Measurements from ENCODE around the gene IFNLR1.

IFNLR1 gene

DNA sequence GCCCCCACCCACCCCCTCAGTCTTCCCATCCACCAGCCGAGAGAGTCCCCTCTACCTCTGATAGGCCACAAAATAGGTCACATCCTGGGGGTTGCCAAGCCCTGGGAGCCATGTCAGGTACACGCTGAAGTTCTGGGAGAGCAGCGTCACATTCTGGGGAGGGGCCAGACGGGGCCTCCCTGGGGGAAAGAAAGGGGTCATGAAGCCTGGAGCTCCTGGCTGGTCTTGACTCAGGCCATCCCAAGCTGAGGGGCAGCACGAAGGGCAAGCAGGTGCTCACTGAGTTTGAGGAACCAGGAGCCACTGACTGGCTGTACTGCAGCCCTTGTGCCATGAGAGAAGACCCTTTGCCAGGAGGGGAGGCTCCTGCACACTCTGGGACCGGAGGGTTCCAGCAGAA, 6.4 kb downstream of the IFNLR1 start:
- DNase-seq (ENCODE audit: extremely low read depth in 1 of 2, low read depth in 1 of 2), result no peak

DNA sequence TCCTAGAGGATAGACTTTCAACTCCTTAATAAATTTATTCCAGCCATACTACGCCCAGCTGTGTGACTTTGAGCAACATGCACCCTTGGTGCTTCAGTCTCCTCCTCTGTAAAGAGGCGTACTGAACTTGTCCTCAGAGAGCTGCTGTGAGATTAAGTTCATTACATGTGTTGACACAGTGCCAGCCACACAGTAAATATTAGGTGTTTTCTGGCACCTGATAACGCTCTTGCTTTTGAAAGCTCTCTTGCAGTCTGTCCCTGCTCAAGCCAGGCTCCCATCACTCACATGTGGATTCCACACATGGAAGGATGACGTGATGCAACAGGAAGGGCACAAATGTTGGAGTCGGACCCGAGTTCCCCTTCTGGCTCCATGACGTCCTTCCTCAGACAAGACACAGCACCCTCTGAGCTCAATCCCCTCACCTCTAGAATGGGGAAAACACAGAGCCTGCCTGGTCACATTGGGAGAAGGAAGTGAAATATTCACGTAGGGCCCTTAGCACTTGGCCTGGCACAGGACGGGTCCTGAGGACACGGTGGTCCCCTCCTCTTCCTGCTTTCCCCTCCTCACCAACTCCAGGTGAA, 7.7 kb downstream of the IFNLR1 start:
- no peak for DNase-seq (ENCODE audit: extremely low read depth in 1 of 2, low read depth in 1 of 2)

DNA sequence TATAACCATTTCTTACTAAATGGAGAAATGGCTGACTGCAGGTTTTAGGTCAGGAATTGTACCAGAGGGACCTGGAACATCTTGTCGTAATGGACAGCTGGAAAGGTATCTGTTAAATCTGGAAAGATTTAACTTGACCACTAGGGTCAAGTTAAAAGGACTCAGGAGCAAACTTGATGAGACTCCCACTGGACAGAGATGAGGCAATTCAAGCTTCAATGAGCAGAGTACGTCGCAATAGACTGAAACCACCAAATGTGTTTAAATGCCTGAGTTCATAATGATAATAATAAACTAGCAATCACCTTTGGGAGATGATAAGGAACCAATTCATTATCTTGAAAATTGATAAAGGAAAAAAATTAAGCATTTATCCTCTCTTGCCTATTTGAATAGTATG, 8.7 kb downstream of the IFNLR1 start:
- no peak for DNase-seq (ENCODE audit: extremely low read depth in 1 of 2, low read depth in 1 of 2)

DNA sequence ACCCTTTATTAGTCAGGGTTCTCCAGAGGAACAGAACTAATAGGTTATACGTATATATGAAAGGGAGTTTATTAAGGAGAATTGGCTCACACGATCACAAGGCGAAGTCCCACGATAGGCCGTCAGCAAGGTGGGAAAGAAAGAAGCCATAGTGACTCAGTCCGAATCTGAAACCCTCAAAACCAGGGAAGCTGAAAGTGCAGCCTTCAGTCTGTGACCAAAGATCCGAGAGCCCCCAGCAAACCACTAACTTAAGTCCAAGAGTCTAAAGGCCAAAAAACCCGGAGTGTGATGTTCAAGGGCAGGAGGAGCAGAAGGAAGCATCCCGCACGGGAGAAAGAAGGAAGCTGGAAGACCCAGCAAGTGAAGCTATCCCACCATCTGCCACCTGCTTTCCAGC, 9.9 kb downstream of the IFNLR1 start:
- DNase-seq (ENCODE audit: extremely low read depth in 1 of 2, low read depth in 1 of 2), result no peak

DNA sequence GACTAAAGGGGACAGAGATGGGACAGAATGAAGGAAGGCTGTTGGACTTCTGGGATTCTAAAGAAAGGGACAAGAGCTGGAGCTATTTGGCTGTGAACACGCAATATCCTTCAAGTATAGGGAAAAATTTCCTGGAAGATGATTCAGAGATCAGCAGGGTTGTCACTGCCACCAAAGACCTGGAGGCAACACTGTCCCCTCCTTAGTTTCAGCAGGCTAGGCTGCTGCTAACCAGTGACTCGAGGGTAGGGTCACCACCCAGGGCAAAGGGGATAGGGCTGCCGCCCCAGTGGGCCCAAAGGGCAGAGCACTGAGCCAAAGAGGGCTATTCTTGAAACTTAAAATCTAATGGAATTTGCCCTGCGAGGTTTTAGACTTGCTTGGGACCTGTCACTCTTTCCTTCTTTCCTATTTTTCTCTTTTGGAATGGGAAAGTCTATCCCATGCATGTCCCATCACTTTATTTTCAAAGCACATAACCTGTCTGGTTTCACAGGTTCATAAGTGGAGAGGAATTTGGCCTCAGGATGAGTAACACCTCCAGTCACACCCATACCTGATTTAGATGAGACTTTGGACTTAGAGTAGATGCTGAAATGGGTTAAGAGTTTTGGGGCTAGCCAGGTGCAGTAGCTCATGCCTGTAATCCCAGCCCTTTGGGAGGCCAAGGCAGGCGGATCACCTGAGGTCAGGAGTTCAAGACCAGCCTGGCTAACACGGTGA, 11.9 kb downstream of the IFNLR1 start:
- DNase-seq (ENCODE audit: extremely low read depth in 1 of 2, low read depth in 1 of 2), result no peak

DNA sequence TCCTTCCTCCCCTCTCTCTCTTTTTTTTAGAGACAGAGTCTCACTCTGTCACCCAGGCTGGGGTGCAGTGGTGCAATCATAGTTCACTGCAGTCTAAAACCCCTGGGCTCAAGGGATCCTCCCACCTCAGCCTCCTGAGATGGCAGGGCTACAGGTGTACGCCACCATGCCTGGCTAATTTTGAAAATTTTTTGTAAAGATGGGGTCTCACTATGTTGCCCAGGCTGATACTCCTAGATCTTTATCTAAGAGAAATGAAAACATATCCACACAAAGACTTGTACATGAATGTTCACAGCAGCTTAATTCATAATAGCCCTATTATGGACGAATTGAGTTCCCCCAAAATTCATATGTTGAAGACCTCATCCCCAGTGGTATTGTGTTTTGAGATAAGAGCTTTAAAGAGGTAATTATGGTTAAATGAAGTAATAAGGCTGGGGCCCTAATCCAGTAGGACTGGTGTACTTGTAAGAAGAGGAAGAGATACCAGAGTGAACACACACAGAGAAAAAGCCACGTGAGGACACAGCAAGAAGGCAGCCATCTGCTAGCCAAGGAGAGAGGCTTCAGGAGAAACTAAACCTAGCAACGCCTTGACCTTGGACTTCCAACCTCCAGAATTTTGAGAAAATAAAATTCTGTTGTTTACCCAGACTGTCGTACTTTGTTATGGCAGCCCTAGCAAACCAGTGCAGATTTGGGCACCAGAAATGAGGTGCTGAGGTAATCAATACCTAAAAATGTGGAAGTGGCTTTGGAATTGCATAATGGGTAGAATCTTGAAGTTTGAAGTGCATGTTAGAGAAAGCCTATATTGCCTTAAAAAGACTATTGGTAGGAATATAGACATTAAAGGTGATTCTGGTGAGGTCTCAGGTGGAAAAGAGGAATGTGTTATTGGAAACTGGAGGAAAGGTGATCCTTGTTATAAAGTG, 13.2 kb downstream of the IFNLR1 start:
- DNase-seq (ENCODE audit: extremely low read depth in 1 of 2, low read depth in 1 of 2), result no peak

DNA sequence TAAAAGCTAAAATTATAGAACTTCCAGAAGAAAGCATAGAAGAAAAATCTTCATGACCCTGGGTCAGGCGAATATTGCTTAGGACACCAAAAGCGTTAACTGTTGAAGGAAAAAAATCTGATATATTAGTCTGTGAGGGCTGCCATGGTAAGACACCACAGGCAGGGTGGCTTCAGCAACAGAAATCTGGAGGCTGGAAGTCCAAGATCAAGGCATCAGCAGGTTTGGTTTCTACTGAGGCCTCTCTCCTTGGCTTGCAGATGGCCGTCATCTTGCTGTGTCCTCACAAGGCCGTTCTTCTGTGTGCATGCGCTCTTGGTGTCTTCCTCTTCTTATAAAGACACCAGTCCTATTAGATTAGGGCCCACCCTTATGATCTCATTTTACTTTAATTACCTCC, 14.5 kb downstream of the IFNLR1 start:
- no peak for DNase-seq (ENCODE audit: extremely low read depth in 1 of 2, low read depth in 1 of 2)

DNA sequence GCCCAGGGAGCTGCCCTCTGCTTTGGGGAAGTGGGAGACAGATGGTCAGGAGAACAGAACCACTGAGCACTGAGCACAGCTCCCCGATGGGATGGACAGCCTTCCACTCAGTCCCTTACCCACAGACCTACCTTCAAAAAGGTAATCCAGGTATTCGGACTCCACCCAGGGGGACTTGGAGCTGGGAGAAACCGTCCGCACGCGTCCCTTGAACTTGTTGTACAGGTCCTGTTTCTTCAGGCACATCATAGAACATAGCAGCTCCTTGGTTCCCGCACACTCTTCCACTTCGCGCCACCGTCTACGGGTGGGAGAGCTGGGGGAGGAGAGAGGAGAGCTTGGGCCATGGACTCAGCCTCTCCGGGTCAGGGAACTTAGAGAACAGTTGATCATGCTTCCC, 17.8 kb downstream of the IFNLR1 start:
- no peak for DNase-seq (ENCODE audit: extremely low read depth in 1 of 2, low read depth in 1 of 2)

DNA sequence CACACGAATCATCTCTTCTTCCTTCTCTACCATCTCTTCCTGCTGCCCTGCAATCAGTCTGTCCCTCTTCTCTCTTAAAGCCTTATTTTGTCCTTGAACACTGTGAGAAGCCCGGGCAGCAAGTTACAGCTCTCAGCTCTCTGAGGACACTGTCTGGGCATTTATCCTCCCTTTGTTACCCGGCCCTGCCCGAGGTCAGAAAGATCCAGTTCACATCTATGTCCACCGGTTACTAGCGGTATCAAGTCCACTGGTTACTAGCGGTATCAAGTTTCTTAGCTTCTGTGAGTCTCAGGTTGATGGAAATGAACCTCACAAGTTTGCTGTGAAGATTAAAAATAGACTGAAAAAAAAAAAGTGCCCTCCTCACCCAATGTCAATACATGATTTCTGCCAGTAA, 18.8 kb downstream of the IFNLR1 start:
- no peak for DNase-seq (ENCODE audit: extremely low read depth in 1 of 2, low read depth in 1 of 2)

DNA sequence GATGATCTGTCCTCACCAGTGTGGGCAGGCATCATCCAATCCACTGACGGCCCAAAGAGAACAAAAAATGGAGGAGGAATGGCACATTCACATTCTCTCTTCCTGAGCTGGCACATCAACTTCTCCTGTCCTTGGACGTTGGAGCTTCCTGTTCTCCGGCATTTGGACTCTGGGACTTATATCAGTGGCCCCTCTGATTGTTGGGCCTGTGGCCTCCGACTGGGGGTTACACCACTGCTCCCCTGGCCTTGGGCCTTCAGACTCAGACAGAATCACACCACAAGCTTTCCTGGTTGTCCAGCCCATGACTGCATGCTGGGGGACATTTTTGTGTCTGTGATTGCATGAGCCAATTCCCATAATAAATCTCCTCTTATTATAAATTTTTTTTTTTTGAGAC, 20.1 kb downstream of the IFNLR1 start:
- no peak for DNase-seq (ENCODE audit: extremely low read depth in 1 of 2, low read depth in 1 of 2)

DNA sequence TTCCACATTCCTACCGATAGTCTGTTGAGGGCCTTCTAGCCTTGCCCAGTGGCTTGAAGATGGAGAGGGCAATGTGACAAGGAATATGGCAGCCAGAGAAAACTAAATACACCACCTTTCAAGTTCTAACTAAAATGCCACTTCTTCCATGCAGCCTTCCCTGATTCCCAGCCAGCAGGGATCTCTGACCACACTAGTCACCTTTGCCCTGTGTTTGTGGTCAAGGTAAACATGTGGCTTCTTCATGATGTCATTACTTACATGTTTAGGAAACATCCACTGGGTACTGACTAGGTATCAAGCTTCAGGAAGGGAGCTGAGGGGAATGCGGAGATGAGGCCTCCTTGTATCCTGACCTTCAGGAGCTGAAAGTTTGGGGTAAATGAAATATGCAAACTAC, 21.6 kb downstream of the IFNLR1 start:
- no peak for DNase-seq (ENCODE audit: extremely low read depth in 1 of 2, low read depth in 1 of 2)

DNA sequence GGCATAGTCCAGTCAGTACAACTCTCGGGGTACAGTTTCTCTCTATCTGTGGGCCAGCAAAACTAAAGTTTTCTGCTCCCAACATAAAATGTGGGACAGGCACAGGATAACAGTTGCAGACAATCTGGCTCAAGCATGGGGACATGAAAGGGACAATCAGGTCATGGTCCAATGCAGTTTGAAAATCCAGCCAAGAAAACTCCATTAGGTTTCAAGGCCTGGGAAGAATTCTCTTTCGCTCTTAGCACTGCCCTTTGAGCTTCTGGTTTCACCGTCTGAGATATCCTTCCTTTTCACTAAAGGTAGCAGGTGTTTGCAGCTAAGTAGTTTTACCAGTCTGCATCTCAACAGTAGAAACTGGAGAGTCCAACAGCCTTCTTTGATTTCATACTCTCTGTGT, 23.1 kb downstream of the IFNLR1 start:
- no peak for DNase-seq (ENCODE audit: extremely low read depth in 1 of 2, low read depth in 1 of 2)

DNA sequence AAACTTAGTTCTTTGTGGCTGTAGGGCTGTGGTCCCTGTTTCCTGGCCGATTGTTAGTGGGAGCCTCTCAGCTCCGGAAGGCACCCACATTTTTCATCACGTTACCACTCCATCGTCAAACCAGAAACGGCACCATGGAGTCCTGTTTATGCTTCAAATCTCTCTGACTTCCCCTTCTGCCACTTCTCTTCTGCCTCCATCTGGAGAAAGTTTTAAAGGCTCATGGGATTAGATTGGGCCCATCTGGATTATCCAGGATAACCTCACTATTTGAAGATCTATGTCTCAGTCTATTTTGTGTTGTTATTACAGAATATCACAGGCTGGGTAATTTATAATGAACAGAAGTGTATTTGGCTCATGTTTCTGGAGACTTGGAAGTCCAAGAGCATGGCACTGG, 24.9 kb downstream of the IFNLR1 start:
- no peak for DNase-seq (ENCODE audit: extremely low read depth in 1 of 2, low read depth in 1 of 2)

DNA sequence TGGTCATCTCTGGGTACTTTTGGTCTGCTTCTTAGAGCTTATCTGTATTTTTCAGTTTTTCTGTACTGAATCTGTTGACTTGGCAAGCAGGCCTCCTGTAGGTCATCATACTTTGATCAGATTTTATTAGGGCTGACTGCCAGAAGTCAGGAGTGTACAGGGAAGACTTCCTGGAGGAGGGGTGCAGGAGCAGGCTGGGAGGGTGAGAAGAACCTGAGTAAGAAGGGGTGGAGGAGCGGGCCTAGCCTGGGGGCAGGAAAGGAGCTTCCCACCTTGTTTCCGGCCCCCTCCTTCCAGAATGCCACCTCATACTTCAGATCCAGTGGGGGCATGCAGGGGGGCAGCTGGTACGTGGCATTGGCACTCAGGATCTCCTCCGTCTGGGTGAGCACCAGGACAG, 25.8 kb downstream of the IFNLR1 start:
- no peak for DNase-seq (ENCODE audit: extremely low read depth in 1 of 2, low read depth in 1 of 2)

DNA sequence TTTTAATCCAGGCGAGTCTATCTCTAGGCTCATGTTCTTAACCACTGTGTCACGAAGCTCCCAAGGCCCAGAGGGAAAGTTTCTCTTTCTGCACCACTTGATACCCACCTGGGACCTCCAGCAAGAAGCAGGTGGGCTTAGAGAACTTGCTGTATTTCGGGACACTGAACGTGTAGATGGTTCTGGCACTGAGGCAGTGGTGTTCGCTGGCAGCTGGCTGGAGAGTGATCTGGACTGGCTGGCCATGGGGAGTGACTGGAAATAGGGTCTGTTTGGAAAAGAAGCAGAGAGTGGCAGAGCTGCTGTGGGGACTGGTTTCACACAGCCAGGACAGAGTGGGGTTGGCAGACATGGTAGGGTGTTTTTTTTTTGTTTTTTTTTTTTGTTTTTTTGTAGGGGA, 27.7 kb downstream of the IFNLR1 start:
- DNase-seq (ENCODE audit: extremely low read depth in 1 of 2, low read depth in 1 of 2), result no peak

DNA sequence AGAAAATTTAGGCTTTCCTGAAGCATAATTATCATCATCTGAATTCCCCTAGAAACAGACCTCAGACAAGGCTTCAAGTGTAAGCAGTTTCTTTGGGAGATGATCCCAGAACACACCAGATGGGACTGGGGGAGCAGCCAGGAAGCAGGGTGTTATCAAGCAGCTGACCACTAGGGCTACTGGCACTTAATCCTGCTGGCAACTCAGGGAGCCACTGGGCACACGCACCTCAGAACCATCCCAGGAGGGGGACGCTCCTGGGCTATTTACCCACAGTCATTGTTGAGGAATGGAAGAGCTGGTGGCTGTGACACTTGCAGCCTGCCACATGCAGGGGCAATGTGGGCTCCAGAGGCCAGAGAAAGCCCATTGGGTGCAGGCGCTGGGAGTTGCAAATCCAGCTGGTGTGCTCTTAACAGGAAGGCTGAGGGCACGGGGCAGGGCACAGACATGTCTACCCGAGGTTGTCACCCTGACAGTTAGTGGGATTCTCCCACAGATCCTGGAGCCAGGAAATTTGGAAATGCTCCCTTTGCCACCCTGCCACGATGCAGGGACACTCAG, 29.1 kb downstream of the IFNLR1 start:
- no peak for DNase-seq (ENCODE audit: extremely low read depth in 1 of 2, low read depth in 1 of 2)

DNA sequence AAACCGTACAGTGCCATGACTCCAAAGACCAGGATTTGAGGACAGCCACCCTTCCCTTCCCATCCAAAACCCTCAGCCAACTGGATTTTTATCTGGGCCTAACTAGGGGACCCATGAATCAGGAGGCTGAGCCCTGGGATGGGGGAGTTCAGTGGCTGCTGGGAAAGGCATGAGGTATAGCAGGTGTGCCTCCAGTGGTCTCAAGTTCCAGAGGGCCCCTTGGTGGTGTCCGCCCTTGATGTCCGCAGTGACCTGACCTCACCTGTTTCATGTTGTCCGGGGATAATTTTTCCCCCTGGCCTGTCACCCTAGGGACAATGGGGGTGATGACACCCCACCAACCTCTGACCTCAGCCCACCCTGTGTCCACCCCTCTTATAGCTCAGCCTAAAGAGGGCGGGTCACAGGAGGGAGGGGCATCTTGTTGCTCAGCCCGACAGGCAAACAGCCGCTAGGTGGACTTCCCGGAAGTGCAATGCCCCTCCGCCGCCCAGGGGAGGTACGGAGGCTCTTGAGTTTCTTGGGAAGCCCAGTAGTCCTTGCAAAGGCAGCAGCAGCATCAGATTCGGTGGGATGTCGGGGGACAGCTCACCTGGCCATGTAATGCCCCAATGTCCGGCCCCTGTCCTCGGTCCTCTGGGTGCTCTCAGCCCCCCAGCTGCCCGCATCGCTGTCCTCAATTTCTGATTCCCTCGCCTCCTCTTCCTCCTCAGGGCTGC, 30.4 kb downstream of the IFNLR1 start:
- no peak for DNase-seq (ENCODE audit: extremely low read depth in 1 of 2, low read depth in 1 of 2)

DNA sequence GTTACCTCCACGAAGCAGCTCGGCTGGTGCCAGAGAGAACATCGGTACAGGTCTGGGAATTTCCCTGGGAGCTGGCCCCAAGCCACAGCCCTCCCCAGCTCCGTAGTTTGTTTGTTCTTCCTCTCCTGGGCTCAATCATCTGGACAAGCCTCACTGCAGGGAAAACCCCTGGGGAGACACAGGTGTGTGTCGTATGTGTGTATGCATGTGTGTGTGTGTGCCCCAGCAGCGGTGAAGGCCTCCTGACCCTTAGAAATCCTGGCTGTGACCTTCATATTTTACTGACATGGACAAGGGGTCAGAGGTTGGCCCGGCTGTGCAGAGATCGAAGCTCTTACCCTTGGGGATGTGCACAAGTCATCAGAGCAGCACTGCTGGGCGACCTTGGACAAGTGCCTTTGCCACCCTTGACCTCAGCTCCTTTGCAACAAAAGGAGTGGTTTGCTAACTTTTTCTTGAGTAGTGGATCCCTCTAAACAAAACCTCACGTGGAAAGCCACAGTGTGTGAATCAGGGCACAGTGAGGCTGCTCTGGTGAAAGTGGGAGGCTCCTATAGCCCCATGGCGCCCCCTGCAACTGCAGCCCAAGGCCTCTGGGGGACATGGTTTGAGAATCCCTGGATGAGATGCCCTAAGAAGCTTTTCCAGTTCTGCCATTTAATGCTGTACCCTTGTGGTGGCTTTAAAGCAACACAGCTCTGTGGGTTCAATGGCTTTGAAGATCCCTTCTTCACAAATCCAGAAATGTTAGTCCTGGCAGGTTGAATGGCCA, 31.9 kb downstream of the IFNLR1 start:
- no peak for DNase-seq (ENCODE audit: extremely low read depth in 1 of 2, low read depth in 1 of 2)

DNA sequence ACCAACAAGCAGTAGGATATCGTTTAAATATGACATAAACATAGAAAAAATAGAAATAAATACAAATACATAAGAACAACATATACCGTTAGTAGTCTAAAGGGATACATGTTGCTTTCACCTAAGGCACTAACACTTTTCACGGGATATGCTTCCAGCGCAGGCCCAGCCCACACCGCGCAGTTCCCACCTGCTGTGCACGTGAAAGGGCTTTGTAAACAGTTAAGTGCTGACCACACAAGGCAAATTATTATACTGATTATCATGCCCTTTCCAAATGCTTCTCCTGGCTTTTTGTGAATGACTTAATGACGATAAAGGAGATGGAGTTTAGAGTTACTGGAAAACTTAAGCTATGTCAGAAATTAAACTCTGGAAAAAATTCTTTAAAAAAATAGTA, 32.9 kb downstream of the IFNLR1 start:
- no peak for DNase-seq (ENCODE audit: extremely low read depth in 1 of 2, low read depth in 1 of 2)
